Vagina (tissue), 2 donors: Measurements from ENCODE around the gene OR6C3. TPM values are rescaled to one million over a fixed set of nuclear protein-coding genes. Genes with fewer than 3 reads are reported as not detected.

Experiments
- DNase-seq, 2 donors: peaks; one replicate each; pipeline ENCODE4 v3.0.0-alpha.2; 2017; ENCODE audit errors: extremely low spot score in 2 of 2
- H3K27ac ChIP-seq: fragments of 200-600 bp; sonication (generic); one replicate; pipeline ENCODE4 v1.5.1; 2019
- H3K27me3 ChIP-seq: fragments of 200-600 bp; sonication (generic); one replicate; pipeline ENCODE4 v1.5.1; 2019
- H3K36me3 ChIP-seq, 2 donors: fragments of 200-600 bp; sonication (generic); one replicate each; pipeline ENCODE4 v1.5.1; 2017 to 2019
- H3K4me1 ChIP-seq: fragments of 200-600 bp; sonication (generic); one replicate; pipeline ENCODE4 v1.5.1; 2019
- H3K4me3 ChIP-seq, 2 donors: fragments of 200-600 bp; sonication (generic); 1 replicate in 1 of 2; 2 replicates in 1 of 2; pipeline ENCODE4 v1.5.1; 2016 to 2019
- H3K9me3 ChIP-seq: fragments of 200-600 bp; sonication (generic); one replicate; pipeline ENCODE4 v1.5.1; 2019
- POLR2A ChIP-seq, 2 donors: fragments of 450-650 bp; IDR thresholded peaks; one replicate each; pipeline ENCODE4 v1.6.1; 2017; ENCODE audit warnings: antibody characterized with exemption in 2 of 2, mild to moderate bottlenecking in 2 of 2, moderate library complexity in 2 of 2
- POLR2AphosphoS5 ChIP-seq, 2 donors: sonication (generic); formaldehyde crosslinking; IDR thresholded peaks; one replicate each; pipeline ENCODE4 v1.9.0; 2017; ENCODE audit warnings: antibody characterized with exemption in 2 of 2, mild to moderate bottlenecking in 2 of 2, low read depth in 1 of 2; ENCODE audit not compliant: insufficient read depth in 1 of 2
- intact Hi-C: fragments of 100-400 bp; cut with DNase I; formaldehyde crosslinking; loops from one replicate; pipeline ENCODE4 v1.15.1; 2023
- total RNA-seq: library from RNA; depleted of rRNA; stranded (reverse); fragments of >200 nt; gene quantifications from one replicate; pipeline ENCODE4 v1.2.3, GENCODE V29; 2016
- TF ChIP-seq, protein P1 (sequence below), 3 experiments: fragments of 450-650 bp in 2 of 3; fragments of 200-600 bp in 1 of 3; sonication (generic) in 1 of 3; IDR thresholded peaks; one replicate each; pipeline ENCODE4 v1.5.1; 2017 to 2019; ENCODE audit warnings: antibody characterized with exemption in 3 of 3, mild to moderate bottlenecking in 2 of 3, moderate library complexity in 2 of 3

Gene OR6C3
- not detected for total RNA-seq

GRCh38 chr12:55330446-55330845 is at the start of gene OR6C3:
OR6C3 (plus strand) TSS chr12:55330746; CDS start chr12:55331701, 955 bp downstream.
- no peaks in the 10 kb centered on the region for H3K27me3 ChIP-seq
- no peaks in the 10 kb centered on the region for H3K36me3 ChIP-seq
- H3K27ac ChIP-seq: no peak within 1 kb of the TSS

DNA sequence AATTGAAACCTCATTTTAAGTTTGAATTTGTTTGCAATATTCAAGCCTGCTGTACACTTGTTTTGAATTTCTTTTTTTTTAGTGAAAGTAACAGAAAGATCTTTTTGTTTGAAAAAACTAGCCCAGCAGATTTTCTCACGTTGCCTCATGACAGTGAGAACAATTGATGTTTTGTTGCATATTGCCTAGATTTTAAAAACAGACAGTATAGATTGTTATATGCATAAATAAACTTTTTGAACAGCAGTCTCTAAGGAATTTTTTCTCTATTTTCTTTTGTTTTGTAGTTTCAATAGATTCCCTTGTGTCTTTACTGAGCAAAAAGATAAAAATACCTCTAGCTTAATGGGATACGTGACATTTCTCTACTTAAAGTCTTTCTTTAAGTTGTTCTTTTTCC is 49.6 kb upstream of the OR6C3 start:
- Histone ChIP-seq H3K4me1 (no peaks in the 10 kb centered on the region), H3K27ac (no peak overlapping the region), H3K36me3 (no peaks in the 10 kb centered on the region), H3K4me3 (no peak overlapping the region), H3K9me3 (no peaks in the 10 kb centered on the region), H3K27me3 (no peaks in the 10 kb centered on the region)
- TF ChIP-seq, protein P1, sequence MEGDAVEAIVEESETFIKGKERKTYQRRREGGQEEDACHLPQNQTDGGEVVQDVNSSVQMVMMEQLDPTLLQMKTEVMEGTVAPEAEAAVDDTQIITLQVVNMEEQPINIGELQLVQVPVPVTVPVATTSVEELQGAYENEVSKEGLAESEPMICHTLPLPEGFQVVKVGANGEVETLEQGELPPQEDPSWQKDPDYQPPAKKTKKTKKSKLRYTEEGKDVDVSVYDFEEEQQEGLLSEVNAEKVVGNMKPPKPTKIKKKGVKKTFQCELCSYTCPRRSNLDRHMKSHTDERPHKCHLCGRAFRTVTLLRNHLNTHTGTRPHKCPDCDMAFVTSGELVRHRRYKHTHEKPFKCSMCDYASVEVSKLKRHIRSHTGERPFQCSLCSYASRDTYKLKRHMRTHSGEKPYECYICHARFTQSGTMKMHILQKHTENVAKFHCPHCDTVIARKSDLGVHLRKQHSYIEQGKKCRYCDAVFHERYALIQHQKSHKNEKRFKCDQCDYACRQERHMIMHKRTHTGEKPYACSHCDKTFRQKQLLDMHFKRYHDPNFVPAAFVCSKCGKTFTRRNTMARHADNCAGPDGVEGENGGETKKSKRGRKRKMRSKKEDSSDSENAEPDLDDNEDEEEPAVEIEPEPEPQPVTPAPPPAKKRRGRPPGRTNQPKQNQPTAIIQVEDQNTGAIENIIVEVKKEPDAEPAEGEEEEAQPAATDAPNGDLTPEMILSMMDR (IDR thresholded peaks at IDR 0.05): no peak
- TF ChIP-seq POLR2AphosphoS5 (IDR thresholded peaks at IDR 0.05; ENCODE audit: insufficient read depth in 1 of 2, low read depth in 1 of 2): no peak
- TF ChIP-seq POLR2A (IDR thresholded peaks at IDR 0.05): no peak
- intact Hi-C loops: no loop called here
- no peak for DNase-seq

More at GRCh38 chr12:55330446-55330845, at the start of gene OR6C3:
- intact Hi-C loops: no loop called here
- Histone ChIP-seq H3K9me3 (no peaks in the 10 kb centered on the region), H3K4me1 (no peaks in the 10 kb centered on the region), H3K4me3 (no peak within 1 kb of the TSS)
- TF ChIP-seq POLR2A (IDR thresholded peaks at IDR 0.05) (no peak), POLR2AphosphoS5 (IDR thresholded peaks at IDR 0.05; ENCODE audit: insufficient read depth in 1 of 2, low read depth in 1 of 2) (no peak)
- TF ChIP-seq, protein P1 (IDR thresholded peaks at IDR 0.05): no peak
- DNase-seq: no peak

- no peak for DNase-seq
- intact Hi-C loops: no loop called here
- Histone ChIP-seq H3K4me3 (no peak overlapping the region), H3K9me3 (no peaks in the 10 kb centered on the region), H3K27ac (no peak overlapping the region), H3K27me3 (no peaks in the 10 kb centered on the region), H3K4me1 (no peaks in the 10 kb centered on the region), H3K36me3 (no peaks in the 10 kb centered on the region)
- TF ChIP-seq POLR2AphosphoS5 (IDR thresholded peaks at IDR 0.05; ENCODE audit: insufficient read depth in 1 of 2, low read depth in 1 of 2) (no peak), POLR2A (IDR thresholded peaks at IDR 0.05) (no peak)
- TF ChIP-seq, protein P1 (IDR thresholded peaks at IDR 0.05): no peak
Measured at GRCh38 chr12:55289999-55290398, 40.5 kb upstream of the OR6C3 start.

DNA sequence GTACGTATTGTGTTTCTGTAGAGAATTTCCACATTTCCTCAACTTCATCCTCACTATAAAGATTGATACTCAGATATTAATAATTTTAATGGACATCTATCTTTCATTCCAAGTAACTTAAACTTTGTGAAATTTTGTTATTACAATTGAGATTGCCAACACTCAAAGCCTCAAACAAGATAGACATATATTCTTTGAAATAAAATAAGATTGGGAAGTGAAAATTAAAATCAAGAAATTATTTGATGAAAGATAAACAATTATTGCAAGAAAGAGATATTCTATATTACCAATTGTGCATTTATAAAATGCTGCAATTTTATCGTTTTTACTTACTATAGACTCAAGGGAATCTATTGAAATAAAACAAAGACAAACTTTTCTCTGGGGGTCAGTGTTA is 34.1 kb upstream of the OR6C3 start, which contains the start of gene OR6C6:
Gene OR6C6, minus strand, starts transcription at position 101 of the 400 bp plus-strand sequence. CDS start 1,337 bp downstream, outside the sequence.
- Histone ChIP-seq H3K36me3 (no peaks in the 10 kb centered on the region), H3K9me3 (no peaks in the 10 kb centered on the region), H3K4me3 (no peak within 1 kb of the TSS), H3K4me1 (no peaks in the 10 kb centered on the region), H3K27me3 (no peaks in the 10 kb centered on the region), H3K27ac (no peak within 1 kb of the TSS)
- no peak for DNase-seq
- intact Hi-C loops: no loop called here
- no peak for TF ChIP-seq POLR2A (IDR thresholded peaks at IDR 0.05)
- TF ChIP-seq, protein P1 (IDR thresholded peaks at IDR 0.05): no peak

GRCh38 chr12:55314043-55314442 is 16.5 kb upstream of the OR6C3 start, which contains the start of gene OR6C1:
OR6C1 (plus strand) TSS chr12:55314343; CDS start chr12:55320600, 6,257 bp downstream.
- Histone ChIP-seq H3K9me3 (no peaks in the 10 kb centered on the region), H3K27ac (no peak within 1 kb of the TSS), H3K27me3 (no peaks in the 10 kb centered on the region), H3K4me3 (no peak within 1 kb of the TSS), H3K4me1 (no peaks in the 10 kb centered on the region), H3K36me3 (no peaks in the 10 kb centered on the region)
- TF ChIP-seq POLR2AphosphoS5 (IDR thresholded peaks at IDR 0.05; ENCODE audit: insufficient read depth in 1 of 2, low read depth in 1 of 2): no peak
- DNase-seq: no peak
- intact Hi-C loops: no loop called here
